ENCODE results near the gene HOXB9.

DNA sequence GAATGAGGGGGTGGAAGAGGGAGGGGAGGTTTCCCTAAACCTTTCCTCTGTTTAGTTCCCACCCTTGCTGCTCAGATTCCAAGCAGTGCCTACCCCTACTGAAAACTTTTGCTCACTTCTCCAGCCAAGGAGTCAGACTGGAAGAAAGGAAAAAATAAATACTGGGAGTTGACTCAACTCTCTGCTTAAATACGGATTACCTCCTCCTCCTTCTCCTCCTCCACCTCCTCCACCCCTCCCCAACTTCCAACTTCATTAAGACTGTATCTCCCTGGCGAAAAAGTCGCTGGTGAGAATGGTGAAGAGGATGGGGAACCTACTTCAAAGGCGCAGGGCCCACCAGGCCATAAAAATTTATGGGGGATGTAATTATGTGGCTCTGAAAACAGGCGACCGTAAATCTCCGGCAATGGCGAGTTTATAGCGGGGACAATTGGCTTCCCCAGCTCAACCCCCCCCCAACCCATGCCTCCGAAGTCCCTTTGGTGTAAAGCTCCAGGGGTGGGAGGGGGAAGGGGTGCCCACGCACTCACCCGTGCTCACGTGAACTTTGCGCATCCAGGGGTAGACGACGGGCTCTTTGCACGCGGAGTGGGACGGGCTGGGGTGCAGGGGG lies 48.7 kb downstream of the HOXB9 start:
- TF ChIP-seq, protein P1, sequence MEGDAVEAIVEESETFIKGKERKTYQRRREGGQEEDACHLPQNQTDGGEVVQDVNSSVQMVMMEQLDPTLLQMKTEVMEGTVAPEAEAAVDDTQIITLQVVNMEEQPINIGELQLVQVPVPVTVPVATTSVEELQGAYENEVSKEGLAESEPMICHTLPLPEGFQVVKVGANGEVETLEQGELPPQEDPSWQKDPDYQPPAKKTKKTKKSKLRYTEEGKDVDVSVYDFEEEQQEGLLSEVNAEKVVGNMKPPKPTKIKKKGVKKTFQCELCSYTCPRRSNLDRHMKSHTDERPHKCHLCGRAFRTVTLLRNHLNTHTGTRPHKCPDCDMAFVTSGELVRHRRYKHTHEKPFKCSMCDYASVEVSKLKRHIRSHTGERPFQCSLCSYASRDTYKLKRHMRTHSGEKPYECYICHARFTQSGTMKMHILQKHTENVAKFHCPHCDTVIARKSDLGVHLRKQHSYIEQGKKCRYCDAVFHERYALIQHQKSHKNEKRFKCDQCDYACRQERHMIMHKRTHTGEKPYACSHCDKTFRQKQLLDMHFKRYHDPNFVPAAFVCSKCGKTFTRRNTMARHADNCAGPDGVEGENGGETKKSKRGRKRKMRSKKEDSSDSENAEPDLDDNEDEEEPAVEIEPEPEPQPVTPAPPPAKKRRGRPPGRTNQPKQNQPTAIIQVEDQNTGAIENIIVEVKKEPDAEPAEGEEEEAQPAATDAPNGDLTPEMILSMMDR (IDR thresholded peaks at IDR 0.05), result no peak
- TF ChIP-seq ESRRA (CRISPR knock-in tag; IDR thresholded peaks at IDR 0.05; ENCODE audit: borderline replicate concordance), result no peak
- TF ChIP-seq, protein P2, sequence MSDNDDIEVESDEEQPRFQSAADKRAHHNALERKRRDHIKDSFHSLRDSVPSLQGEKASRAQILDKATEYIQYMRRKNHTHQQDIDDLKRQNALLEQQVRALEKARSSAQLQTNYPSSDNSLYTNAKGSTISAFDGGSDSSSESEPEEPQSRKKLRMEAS (CRISPR knock-in tag; IDR thresholded peaks at IDR 0.05), result no peak
- TF ChIP-seq, protein P3, sequence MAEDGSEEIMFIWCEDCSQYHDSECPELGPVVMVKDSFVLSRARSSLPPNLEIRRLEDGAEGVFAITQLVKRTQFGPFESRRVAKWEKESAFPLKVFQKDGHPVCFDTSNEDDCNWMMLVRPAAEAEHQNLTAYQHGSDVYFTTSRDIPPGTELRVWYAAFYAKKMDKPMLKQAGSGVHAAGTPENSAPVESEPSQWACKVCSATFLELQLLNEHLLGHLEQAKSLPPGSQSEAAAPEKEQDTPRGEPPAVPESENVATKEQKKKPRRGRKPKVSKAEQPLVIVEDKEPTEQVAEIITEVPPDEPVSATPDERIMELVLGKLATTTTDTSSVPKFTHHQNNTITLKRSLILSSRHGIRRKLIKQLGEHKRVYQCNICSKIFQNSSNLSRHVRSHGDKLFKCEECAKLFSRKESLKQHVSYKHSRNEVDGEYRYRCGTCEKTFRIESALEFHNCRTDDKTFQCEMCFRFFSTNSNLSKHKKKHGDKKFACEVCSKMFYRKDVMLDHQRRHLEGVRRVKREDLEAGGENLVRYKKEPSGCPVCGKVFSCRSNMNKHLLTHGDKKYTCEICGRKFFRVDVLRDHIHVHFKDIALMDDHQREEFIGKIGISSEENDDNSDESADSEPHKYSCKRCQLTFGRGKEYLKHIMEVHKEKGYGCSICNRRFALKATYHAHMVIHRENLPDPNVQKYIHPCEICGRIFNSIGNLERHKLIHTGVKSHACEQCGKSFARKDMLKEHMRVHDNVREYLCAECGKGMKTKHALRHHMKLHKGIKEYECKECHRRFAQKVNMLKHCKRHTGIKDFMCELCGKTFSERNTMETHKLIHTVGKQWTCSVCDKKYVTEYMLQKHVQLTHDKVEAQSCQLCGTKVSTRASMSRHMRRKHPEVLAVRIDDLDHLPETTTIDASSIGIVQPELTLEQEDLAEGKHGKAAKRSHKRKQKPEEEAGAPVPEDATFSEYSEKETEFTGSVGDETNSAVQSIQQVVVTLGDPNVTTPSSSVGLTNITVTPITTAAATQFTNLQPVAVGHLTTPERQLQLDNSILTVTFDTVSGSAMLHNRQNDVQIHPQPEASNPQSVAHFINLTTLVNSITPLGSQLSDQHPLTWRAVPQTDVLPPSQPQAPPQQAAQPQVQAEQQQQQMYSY (CRISPR knock-in tag; IDR thresholded peaks at IDR 0.05), result no peak
- TF ChIP-seq NFYB (CRISPR knock-in tag; conservative IDR thresholded peaks at IDR 0.05; ENCODE audit: low read depth), result no peak
- no peak for TF ChIP-seq CBFB (CRISPR knock-in tag; IDR thresholded peaks at IDR 0.05; ENCODE audit: low read depth)
- TF ChIP-seq KAT7 (CRISPR knock-in tag; IDR thresholded peaks at IDR 0.05; ENCODE audit: borderline replicate concordance), result no peak
- TF ChIP-seq, protein P4, sequence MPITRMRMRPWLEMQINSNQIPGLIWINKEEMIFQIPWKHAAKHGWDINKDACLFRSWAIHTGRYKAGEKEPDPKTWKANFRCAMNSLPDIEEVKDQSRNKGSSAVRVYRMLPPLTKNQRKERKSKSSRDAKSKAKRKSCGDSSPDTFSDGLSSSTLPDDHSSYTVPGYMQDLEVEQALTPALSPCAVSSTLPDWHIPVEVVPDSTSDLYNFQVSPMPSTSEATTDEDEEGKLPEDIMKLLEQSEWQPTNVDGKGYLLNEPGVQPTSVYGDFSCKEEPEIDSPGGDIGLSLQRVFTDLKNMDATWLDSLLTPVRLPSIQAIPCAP (CRISPR knock-in tag; IDR thresholded peaks at IDR 0.05), result no peak
- TF ChIP-seq, protein P5, sequence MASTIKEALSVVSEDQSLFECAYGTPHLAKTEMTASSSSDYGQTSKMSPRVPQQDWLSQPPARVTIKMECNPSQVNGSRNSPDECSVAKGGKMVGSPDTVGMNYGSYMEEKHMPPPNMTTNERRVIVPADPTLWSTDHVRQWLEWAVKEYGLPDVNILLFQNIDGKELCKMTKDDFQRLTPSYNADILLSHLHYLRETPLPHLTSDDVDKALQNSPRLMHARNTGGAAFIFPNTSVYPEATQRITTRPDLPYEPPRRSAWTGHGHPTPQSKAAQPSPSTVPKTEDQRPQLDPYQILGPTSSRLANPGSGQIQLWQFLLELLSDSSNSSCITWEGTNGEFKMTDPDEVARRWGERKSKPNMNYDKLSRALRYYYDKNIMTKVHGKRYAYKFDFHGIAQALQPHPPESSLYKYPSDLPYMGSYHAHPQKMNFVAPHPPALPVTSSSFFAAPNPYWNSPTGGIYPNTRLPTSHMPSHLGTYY (CRISPR knock-in tag; IDR thresholded peaks at IDR 0.05), result no peak
- TF ChIP-seq, protein P6, sequence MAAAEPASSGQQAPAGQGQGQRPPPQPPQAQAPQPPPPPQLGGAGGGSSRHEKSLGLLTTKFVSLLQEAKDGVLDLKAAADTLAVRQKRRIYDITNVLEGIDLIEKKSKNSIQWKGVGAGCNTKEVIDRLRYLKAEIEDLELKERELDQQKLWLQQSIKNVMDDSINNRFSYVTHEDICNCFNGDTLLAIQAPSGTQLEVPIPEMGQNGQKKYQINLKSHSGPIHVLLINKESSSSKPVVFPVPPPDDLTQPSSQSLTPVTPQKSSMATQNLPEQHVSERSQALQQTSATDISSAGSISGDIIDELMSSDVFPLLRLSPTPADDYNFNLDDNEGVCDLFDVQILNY (CRISPR knock-in tag; IDR thresholded peaks at IDR 0.05), result no peak
- TF ChIP-seq, protein P7, sequence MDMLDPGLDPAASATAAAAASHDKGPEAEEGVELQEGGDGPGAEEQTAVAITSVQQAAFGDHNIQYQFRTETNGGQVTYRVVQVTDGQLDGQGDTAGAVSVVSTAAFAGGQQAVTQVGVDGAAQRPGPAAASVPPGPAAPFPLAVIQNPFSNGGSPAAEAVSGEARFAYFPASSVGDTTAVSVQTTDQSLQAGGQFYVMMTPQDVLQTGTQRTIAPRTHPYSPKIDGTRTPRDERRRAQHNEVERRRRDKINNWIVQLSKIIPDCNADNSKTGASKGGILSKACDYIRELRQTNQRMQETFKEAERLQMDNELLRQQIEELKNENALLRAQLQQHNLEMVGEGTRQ (CRISPR knock-in tag; IDR thresholded peaks at IDR 0.05), result no peak
- TF ChIP-seq, protein P8, sequence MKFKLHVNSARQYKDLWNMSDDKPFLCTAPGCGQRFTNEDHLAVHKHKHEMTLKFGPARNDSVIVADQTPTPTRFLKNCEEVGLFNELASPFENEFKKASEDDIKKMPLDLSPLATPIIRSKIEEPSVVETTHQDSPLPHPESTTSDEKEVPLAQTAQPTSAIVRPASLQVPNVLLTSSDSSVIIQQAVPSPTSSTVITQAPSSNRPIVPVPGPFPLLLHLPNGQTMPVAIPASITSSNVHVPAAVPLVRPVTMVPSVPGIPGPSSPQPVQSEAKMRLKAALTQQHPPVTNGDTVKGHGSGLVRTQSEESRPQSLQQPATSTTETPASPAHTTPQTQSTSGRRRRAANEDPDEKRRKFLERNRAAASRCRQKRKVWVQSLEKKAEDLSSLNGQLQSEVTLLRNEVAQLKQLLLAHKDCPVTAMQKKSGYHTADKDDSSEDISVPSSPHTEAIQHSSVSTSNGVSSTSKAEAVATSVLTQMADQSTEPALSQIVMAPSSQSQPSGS (CRISPR knock-in tag; IDR thresholded peaks at IDR 0.05; ENCODE audit: borderline replicate concordance, low read depth), result no peak

Measured in WTC11 (cell line).